Measurements from ENCODE around the gene ANO6.
"Not testable (repeated sequence)": the region's sequence is repeated elsewhere in the genome, so short reads cannot be mapped to it uniquely, and the experiment has no call there.

Gene ANO6

DNA sequence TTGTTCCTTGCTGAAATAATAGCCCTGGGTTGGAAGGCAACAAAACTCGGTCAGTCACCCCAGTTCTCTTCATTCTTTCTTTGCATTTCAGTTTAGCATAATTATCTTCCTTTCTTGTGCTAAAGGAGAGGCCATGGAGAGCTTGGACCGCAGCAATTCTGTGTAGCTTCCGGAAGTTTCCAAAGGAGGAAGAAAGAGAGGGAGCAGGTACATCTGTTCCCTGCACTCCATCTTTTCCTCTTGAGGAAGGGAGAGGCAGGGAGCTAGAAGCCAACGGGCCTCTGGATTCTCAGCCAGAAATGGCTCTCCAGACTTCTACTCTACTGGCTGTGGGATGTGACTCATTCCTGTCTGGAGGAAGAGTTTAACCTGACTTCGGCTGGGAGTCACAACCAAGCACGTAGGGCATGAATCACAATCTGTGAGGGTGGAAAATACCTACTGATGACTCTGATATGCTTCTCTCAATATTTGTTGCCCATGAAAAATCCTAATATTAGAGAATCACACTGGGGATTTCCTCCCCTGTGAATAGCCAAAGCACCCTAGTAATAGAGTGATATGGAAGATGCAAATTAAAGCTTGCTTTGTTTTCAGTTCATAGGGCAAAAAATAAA lies 17.0 kb downstream of the ANO6 start:
- peak overlapping the region; percentile 97 for H3K27ac ChIP-seq (ENCODE audit: low read depth, low read length)
- H3K9me3 ChIP-seq (ENCODE audit: control insufficient read depth in 5 of 5, low read length in 5 of 5), result no peaks in the 10 kb centered on the region
- peaks cover 22 to 50% (median 45%) of the 10 kb centered on the region in 5 donors for H3K4me1 ChIP-seq (ENCODE audit: control insufficient read depth in 5 of 5, insufficient read depth in 5 of 5, low read length in 5 of 5)
- peak overlapping the region in 1 of 5 donors; percentile 91 for H3K9ac ChIP-seq (ENCODE audit: low read length in 5 of 5)
- H3K36me3 ChIP-seq (ENCODE audit: control insufficient read depth in 5 of 5, insufficient read depth in 5 of 5, low read length in 5 of 5), result peaks cover 0 to 12% (median 6%) of the 10 kb centered on the region in 5 donors
- H3K27me3 ChIP-seq (ENCODE audit: control insufficient read depth in 5 of 5, insufficient read depth in 4 of 5, low read length in 5 of 5), result no peaks in the 10 kb centered on the region
- H3K4me3 ChIP-seq (ENCODE audit: low read depth in 1 of 5, low read length in 5 of 5), result no peak overlapping the region

DNA sequence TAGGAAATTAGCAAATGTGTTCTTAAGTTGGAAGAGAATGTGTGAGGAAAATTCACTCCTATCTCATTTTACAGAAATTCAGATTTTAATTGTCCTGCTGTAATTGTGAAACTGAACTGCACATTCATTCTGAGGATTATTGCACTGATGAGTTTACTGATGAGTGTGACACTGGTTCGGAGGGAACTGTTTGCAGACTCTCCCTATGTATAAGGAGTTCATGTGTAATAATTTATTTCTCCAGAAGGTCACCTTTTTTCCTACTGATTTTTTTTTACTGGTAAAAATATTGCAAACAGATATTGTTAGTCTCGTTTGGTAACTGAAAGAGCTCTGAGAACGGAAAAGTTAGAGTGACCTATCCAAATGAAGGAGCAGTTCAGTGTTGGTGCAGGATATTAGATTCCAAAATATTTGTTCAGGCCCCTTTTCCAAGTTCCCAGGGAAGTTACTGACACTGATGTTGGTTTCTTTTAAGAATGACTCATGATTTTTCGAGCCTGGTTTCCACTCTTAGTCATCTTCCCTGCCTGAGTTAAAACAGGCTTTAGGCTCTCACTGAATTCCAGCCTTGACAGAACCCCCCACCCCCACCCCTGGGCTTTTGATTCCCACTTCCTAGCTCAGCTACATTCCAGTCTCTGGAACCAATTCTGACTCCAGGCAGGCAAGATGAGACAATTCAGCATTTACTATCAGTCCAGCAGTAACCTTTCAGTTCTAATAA lies 18.4 kb downstream of the ANO6 start:
- Histone ChIP-seq H3K27ac (ENCODE audit: low read depth, low read length) (peak overlapping the region; percentile 97), H3K9ac (ENCODE audit: low read length in 5 of 5) (peak overlapping the region; percentile 53 to 91 (median 75)), H3K36me3 (ENCODE audit: control insufficient read depth in 5 of 5, insufficient read depth in 5 of 5, low read length in 5 of 5) (peaks cover 0 to 7% (median 0%) of the 10 kb centered on the region in 5 donors), H3K4me3 (ENCODE audit: low read depth in 1 of 5, low read length in 5 of 5) (peak overlapping the region in 1 of 5 donors; percentile 7), H3K27me3 (ENCODE audit: control insufficient read depth in 5 of 5, insufficient read depth in 4 of 5, low read length in 5 of 5) (no peaks in the 10 kb centered on the region), H3K9me3 (ENCODE audit: control insufficient read depth in 5 of 5, low read length in 5 of 5) (no peaks in the 10 kb centered on the region), H3K4me1 (ENCODE audit: control insufficient read depth in 5 of 5, insufficient read depth in 5 of 5, low read length in 5 of 5) (peaks cover 22 to 48% (median 43%) of the 10 kb centered on the region in 5 donors)

DNA sequence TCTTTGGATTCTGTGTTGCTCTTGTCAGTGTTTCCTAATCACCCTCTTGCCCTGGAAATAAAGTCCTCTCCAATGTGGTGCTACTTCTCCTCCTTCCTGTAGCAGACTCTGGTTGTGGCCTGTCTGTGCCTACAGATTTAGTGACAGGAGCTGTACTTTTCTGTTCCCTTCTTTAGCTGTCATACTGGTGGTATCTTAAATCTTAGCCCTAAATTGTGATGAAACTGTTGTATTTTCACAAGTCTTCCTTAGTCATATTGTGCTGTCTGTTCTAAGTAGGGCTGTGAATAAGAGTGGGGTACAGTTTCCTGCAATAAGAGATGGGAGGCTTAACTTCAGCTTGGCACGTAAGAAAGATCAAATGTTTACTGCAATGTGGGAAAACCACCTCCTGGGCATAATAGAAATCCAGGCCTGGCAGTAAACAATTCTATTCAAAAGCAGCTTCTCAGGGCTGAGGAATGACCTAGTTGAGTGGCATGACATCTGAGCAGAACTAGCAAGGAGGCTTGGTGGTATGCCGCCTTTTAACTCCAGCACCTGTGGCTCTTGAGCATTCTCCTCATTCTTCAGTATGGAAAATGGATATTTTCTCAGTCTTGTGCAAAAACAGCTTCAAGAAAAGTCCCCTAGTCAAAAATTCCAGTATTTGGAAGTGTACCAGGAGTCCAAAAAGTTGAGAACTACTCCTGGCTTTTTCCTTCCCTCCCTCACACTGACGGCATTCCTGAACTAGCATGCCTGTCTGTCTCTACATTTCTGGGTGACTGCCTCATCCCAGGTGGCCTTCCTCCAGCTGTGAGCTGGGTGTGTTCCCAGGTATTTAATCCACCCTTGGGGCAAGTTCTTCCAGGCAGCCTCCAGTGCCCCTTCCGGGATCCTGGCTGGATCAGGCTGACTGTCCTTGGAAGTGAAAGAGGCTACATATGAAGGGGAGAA lies 19.5 kb downstream of the ANO6 start:
- peaks cover 0 to 4% (median 0%) of the 10 kb centered on the region in 5 donors for H3K36me3 ChIP-seq (ENCODE audit: control insufficient read depth in 5 of 5, insufficient read depth in 5 of 5, low read length in 5 of 5)
- no peaks in the 10 kb centered on the region for H3K9me3 ChIP-seq (ENCODE audit: control insufficient read depth in 5 of 5, low read length in 5 of 5)
- peak overlapping the region; percentile 61 to 84 (median 68) for H3K9ac ChIP-seq (ENCODE audit: low read length in 5 of 5)
- no peaks in the 10 kb centered on the region for H3K27me3 ChIP-seq (ENCODE audit: control insufficient read depth in 5 of 5, insufficient read depth in 4 of 5, low read length in 5 of 5)
- H3K27ac ChIP-seq (ENCODE audit: low read depth, low read length), result peak overlapping the region; percentile 97
- H3K4me1 ChIP-seq (ENCODE audit: control insufficient read depth in 5 of 5, insufficient read depth in 5 of 5, low read length in 5 of 5), result peaks cover 22 to 48% (median 43%) of the 10 kb centered on the region in 5 donors
- H3K4me3 ChIP-seq (ENCODE audit: low read depth in 1 of 5, low read length in 5 of 5), result peak overlapping the region in 1 of 5 donors; percentile 8

DNA sequence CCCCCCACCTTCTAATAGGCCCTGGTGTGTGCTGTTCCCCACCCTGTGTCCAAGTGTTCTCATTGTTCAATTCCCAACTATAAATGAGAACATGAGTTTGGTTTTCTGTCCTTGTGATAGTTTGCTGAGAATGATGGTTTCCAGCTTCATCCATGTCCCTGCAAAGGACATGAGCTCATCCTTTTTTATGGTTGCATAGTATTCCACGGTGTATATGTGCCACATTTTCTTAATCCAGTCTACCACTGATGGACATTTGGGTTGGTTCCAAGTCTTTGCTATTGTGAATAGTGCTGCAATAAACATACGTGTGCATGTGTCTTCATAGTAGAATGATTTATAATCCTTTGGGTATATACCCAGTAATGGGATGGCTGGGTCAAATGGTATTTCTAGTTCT lies 20.5 kb downstream of the ANO6 start:
- Histone ChIP-seq H3K9ac (ENCODE audit: low read length in 5 of 5) (peak overlapping the region in 1 of 5 donors; percentile 61), H3K4me1 (ENCODE audit: control insufficient read depth in 5 of 5, insufficient read depth in 5 of 5, low read length in 5 of 5) (peaks cover 22 to 46% (median 43%) of the 10 kb centered on the region in 5 donors), H3K27ac (ENCODE audit: low read depth, low read length) (peak overlapping the region; percentile 97)
- H3K36me3 ChIP-seq (ENCODE audit: control insufficient read depth in 5 of 5, insufficient read depth in 5 of 5, low read length in 5 of 5); H3K9me3 ChIP-seq (ENCODE audit: control insufficient read depth in 5 of 5, low read length in 5 of 5); H3K4me3 ChIP-seq (ENCODE audit: low read depth in 1 of 5, low read length in 5 of 5); H3K27me3 ChIP-seq (ENCODE audit: control insufficient read depth in 5 of 5, insufficient read depth in 4 of 5, low read length in 5 of 5): not testable (repeated sequence)

DNA sequence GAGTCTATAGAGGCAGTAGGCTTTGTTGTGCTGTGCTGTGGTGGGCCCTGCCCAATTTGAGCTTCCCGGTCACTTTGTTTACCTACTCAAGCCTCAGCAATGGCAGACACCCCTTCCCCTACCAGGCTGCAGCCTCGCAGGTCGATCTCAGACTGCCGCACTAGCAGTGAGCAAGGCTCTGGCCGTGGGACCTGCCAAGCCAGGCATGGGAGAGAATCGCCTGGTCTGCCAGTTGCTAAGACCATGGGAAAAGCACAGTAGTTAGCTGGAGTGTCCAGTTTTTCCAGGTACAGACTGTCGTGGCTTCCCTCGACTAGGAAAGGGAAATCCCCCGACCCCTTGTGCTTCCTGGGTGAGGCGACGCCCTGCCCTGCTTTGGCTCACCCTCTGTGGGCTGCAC lies 26.3 kb downstream of the ANO6 start:
- Histone ChIP-seq H3K27ac (ENCODE audit: low read depth, low read length) (no peak overlapping the region), H3K9me3 (ENCODE audit: control insufficient read depth in 5 of 5, low read length in 5 of 5) (no peaks in the 10 kb centered on the region), H3K36me3 (ENCODE audit: control insufficient read depth in 5 of 5, insufficient read depth in 5 of 5, low read length in 5 of 5) (peaks cover 0 to 6% (median 5%) of the 10 kb centered on the region in 5 donors), H3K9ac (ENCODE audit: low read length in 5 of 5) (no peak overlapping the region), H3K27me3 (ENCODE audit: control insufficient read depth in 5 of 5, insufficient read depth in 4 of 5, low read length in 5 of 5) (no peaks in the 10 kb centered on the region), H3K4me3 (ENCODE audit: low read depth in 1 of 5, low read length in 5 of 5) (no peak overlapping the region), H3K4me1 (ENCODE audit: control insufficient read depth in 5 of 5, insufficient read depth in 5 of 5, low read length in 5 of 5) (peaks cover 6 to 24% (median 19%) of the 10 kb centered on the region in 5 donors)

DNA sequence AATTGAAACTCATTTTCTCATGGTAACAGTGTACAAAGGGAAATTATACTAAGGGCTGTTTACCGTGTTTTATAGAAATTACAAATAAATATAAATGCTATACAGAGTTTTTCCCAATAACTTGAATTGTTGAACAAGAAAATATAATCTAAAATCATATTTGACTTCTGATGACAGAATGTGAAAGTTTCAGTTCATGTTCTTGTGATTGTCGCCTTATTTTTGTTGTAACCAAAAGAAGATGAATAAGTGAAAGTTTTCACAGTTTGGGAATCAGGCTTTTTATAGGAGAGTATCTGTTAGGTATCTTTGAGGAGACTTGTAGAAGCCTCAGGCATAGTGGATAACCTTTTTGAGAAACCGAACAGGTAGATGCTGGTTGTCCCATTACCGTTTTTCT lies 28.1 kb downstream of the ANO6 start:
- no peaks in the 10 kb centered on the region for H3K9me3 ChIP-seq (ENCODE audit: control insufficient read depth in 5 of 5, low read length in 5 of 5)
- H3K4me1 ChIP-seq (ENCODE audit: control insufficient read depth in 5 of 5, insufficient read depth in 5 of 5, low read length in 5 of 5), result peaks cover 6 to 24% (median 19%) of the 10 kb centered on the region in 5 donors
- peak overlapping the region in 1 of 5 donors; percentile 66 for H3K4me3 ChIP-seq (ENCODE audit: low read depth in 1 of 5, low read length in 5 of 5)
- H3K27ac ChIP-seq (ENCODE audit: low read depth, low read length), result peak overlapping the region; percentile 92
- peak overlapping the region in 2 of 5 donors; percentile 13 to 66 for H3K9ac ChIP-seq (ENCODE audit: low read length in 5 of 5)
- H3K36me3 ChIP-seq (ENCODE audit: control insufficient read depth in 5 of 5, insufficient read depth in 5 of 5, low read length in 5 of 5), result peaks cover 0 to 6% (median 5%) of the 10 kb centered on the region in 5 donors
- no peaks in the 10 kb centered on the region for H3K27me3 ChIP-seq (ENCODE audit: control insufficient read depth in 5 of 5, insufficient read depth in 4 of 5, low read length in 5 of 5)

DNA sequence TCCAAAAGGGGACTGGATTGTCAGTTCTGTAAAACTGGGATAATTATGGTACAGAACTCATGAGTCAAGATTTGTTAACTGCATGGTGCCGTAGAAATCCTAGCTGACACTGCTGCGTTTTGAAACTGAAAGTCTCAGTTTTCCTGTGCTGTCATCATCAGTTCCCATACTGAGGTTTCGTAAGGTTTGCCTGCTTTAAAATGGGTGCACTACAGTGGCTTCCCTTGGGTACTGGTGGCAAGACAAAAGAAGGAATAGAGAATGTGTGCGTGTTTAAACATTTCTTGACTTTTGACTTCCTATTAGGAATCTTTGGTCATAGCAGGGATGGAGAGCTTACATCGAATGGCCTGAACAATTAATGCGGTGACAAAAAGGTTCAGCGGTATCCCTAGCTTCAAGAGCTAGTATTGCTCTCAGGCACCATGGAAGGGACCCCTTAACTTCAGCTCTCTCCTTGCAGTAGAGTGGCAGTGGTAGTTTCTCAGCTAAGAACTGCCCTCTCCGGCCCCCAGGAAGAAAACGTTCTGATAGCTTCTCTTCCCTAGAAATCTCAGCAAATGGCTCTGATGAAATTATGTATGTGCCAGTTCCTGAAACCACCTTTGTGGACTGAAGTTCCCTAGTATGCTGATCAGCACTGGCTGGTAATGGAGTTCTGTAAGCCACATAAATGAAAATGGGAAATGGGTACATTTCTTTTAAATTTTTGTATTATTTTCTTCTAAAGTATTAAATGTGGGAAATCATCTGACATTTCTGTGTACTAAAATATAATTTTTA lies 28.9 kb downstream of the ANO6 start:
- H3K27ac ChIP-seq (ENCODE audit: low read depth, low read length), result peak overlapping the region; percentile 92
- no peaks in the 10 kb centered on the region for H3K27me3 ChIP-seq (ENCODE audit: control insufficient read depth in 5 of 5, insufficient read depth in 4 of 5, low read length in 5 of 5)
- H3K36me3 ChIP-seq (ENCODE audit: control insufficient read depth in 5 of 5, insufficient read depth in 5 of 5, low read length in 5 of 5), result peaks cover 0 to 6% (median 5%) of the 10 kb centered on the region in 5 donors
- peak overlapping the region in 4 of 5 donors; percentile 8 to 71 (median 40) for H3K9ac ChIP-seq (ENCODE audit: low read length in 5 of 5)
- H3K4me3 ChIP-seq (ENCODE audit: low read depth in 1 of 5, low read length in 5 of 5), result peak overlapping the region; percentile 21 to 66 (median 47)
- H3K4me1 ChIP-seq (ENCODE audit: control insufficient read depth in 5 of 5, insufficient read depth in 5 of 5, low read length in 5 of 5), result peaks cover 6 to 24% (median 22%) of the 10 kb centered on the region in 5 donors
- no peaks in the 10 kb centered on the region for H3K9me3 ChIP-seq (ENCODE audit: control insufficient read depth in 5 of 5, low read length in 5 of 5)

DNA sequence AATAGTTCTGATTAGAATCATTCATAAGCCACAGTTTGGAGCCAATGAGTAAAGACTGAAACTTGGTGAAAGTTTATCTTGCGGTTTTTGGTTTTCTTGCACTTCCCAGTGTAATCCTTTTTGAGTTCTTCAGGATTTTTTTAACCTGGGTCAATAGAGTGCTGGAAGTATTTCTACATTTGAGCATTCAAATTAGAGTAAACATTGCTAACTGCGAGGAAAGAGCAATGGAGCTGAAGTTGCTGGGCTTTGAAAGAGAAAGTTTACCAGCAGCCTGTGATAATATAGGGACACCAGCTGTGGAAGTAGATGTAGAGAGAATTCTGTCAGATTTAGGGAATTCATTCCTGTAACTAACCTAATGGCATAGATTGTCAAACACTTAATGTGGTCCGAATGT lies 30.3 kb downstream of the ANO6 start:
- peaks cover 0 to 6% (median 5%) of the 10 kb centered on the region in 5 donors for H3K36me3 ChIP-seq (ENCODE audit: control insufficient read depth in 5 of 5, insufficient read depth in 5 of 5, low read length in 5 of 5)
- no peak overlapping the region for H3K4me3 ChIP-seq (ENCODE audit: low read depth in 1 of 5, low read length in 5 of 5)
- H3K27me3 ChIP-seq (ENCODE audit: control insufficient read depth in 5 of 5, insufficient read depth in 4 of 5, low read length in 5 of 5), result no peaks in the 10 kb centered on the region
- peaks cover 6 to 24% (median 22%) of the 10 kb centered on the region in 5 donors for H3K4me1 ChIP-seq (ENCODE audit: control insufficient read depth in 5 of 5, insufficient read depth in 5 of 5, low read length in 5 of 5)
- H3K27ac ChIP-seq (ENCODE audit: low read depth, low read length), result peak overlapping the region; percentile 92
- no peak overlapping the region for H3K9ac ChIP-seq (ENCODE audit: low read length in 5 of 5)
- H3K9me3 ChIP-seq (ENCODE audit: control insufficient read depth in 5 of 5, low read length in 5 of 5), result no peaks in the 10 kb centered on the region

DNA sequence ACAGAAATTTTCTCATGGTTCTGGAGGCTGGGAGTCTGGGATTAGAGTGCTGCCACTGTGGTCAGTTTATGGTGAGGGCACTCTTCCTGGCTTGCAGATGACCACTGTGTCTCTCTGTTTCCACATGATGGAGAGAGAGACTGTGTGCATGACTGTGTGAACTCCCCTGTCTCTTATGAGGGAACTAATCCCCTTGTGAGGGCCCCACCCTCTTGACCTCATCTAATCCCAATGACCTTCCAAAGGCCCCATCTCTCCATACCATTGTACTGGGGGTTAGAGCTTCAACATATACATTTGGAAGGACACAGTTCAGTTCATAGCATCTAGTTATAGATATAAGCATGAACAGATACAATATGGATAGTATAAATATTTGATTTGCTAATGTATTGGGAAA lies 31.7 kb downstream of the ANO6 start:
- Histone ChIP-seq H3K4me3 (ENCODE audit: low read depth in 1 of 5, low read length in 5 of 5) (no peak overlapping the region), H3K36me3 (ENCODE audit: control insufficient read depth in 5 of 5, insufficient read depth in 5 of 5, low read length in 5 of 5) (peaks cover 0 to 5% (median 0%) of the 10 kb centered on the region in 5 donors), H3K27ac (ENCODE audit: low read depth, low read length) (no peak overlapping the region), H3K9me3 (ENCODE audit: control insufficient read depth in 5 of 5, low read length in 5 of 5) (no peaks in the 10 kb centered on the region), H3K4me1 (ENCODE audit: control insufficient read depth in 5 of 5, insufficient read depth in 5 of 5, low read length in 5 of 5) (peaks cover 6 to 24% (median 22%) of the 10 kb centered on the region in 5 donors), H3K27me3 (ENCODE audit: control insufficient read depth in 5 of 5, insufficient read depth in 4 of 5, low read length in 5 of 5) (no peaks in the 10 kb centered on the region), H3K9ac (ENCODE audit: low read length in 5 of 5) (no peak overlapping the region)

Data from subcutaneous abdominal adipose tissue (tissue), 5 donors.